GM20431 (cell line): ENCODE data around the gene ITGB8.

Experiments used
- in situ Hi-C: fragments of 300-500 bp; cut with MseI, MboI; formaldehyde crosslinking; loops from one replicate; pipeline ENCODE4 v1.15.0; 2020; ENCODE audit warnings: low sequenced_read_pairs; ENCODE audit not compliant: unreplicated experiment

ITGB8 gene

GRCh38 chr7:20329389-20330238 is 1.1 kb upstream of the ITGB8 start:
- in situ Hi-C loops = loop anchor here (25.0 kb wide), 1 partner anchor 258 kb away; no protein-coding TSS in a partner anchor

GRCh38 chr7:20330928-20331909 is 519 bp downstream of the ITGB8 start:
- in situ Hi-C loops = loop anchor here (25.0 kb wide), 1 partner anchor 256 kb away; no protein-coding TSS in a partner anchor

- in situ Hi-C loops = loop anchor here (25.0 kb wide), 1 partner anchor 255 kb away; no protein-coding TSS in a partner anchor
These were observed 1.5 kb downstream of the ITGB8 start for GRCh38 chr7:20331910-20332813.

GRCh38 chr7:20338285-20338684 is 7.6 kb downstream of the ITGB8 start:
- in situ Hi-C loops = loop anchor here (25.0 kb wide), 1 partner anchor 249 kb away; no protein-coding TSS in a partner anchor

GRCh38 chr7:20340839-20341238 is 10.1 kb downstream of the ITGB8 start:
- in situ Hi-C loops = loop anchor here (25.0 kb wide), 1 partner anchor 246 kb away; no protein-coding TSS in a partner anchor

GRCh38 chr7:20343205-20343604 is 12.5 kb downstream of the ITGB8 start:
- in situ Hi-C loops = loop anchor here (25.0 kb wide), 1 partner anchor 244 kb away; no protein-coding TSS in a partner anchor

- in situ Hi-C loops = loop anchor here (25.0 kb wide), 1 partner anchor 243 kb away; no protein-coding TSS in a partner anchor
These were observed 13.2 kb downstream of the ITGB8 start for GRCh38 chr7:20343941-20344340.

GRCh38 chr7:20344396-20344795 is 13.7 kb downstream of the ITGB8 start:
- in situ Hi-C loops = loop anchor here (25.0 kb wide), 1 partner anchor 243 kb away; no protein-coding TSS in a partner anchor

- in situ Hi-C loops = loop anchor here (25.0 kb wide), 1 partner anchor 241 kb away; no protein-coding TSS in a partner anchor
These were observed 15.9 kb downstream of the ITGB8 start for GRCh38 chr7:20346577-20346976.

GRCh38 chr7:20347680-20348079 is 17.0 kb downstream of the ITGB8 start:
- in situ Hi-C loops = loop anchor here (25.0 kb wide), 1 partner anchor 240 kb away; no protein-coding TSS in a partner anchor

- in situ Hi-C loops = loop anchor here (25.0 kb wide), 1 partner anchor 239 kb away; no protein-coding TSS in a partner anchor
These were observed 17.6 kb downstream of the ITGB8 start for GRCh38 chr7:20348125-20348807.

GRCh38 chr7:20350518-20350951 is 19.8 kb downstream of the ITGB8 start:
- in situ Hi-C loops = no loop called here

GRCh38 chr7:20350996-20351692 is 20.4 kb downstream of the ITGB8 start:
- in situ Hi-C loops = no loop called here

- in situ Hi-C loops = no loop called here
These were observed 21.2 kb downstream of the ITGB8 start for GRCh38 chr7:20351901-20352300.

GRCh38 chr7:20352573-20353306 is 22.0 kb downstream of the ITGB8 start:
- in situ Hi-C loops = no loop called here

- in situ Hi-C loops = no loop called here
These were observed 24.2 kb downstream of the ITGB8 start for GRCh38 chr7:20354610-20355528.
